Parathyroid adenoma (tissue), 2 donors: Measurements from ENCODE around the gene TRPV6.

Source experiments
- H2AFZ ChIP-seq: fragments of 300-600 bp; sonication (generic); one replicate; pipeline ENCODE4 v1.7.0; 2017; ENCODE audit warnings: antibody characterized with exemption, mild to moderate bottlenecking
- H3K27ac ChIP-seq: fragments of 300-600 bp; sonication (generic); one replicate; pipeline ENCODE4 v1.7.0; 2017
- H3K27me3 ChIP-seq: fragments of 300-600 bp; sonication (generic); one replicate; pipeline ENCODE4 v1.7.0; 2017; ENCODE audit warnings: low read length; ENCODE audit not compliant: control insufficient read depth, insufficient read depth
- H3K36me3 ChIP-seq: fragments of 300-600 bp; sonication (generic); one replicate; pipeline ENCODE4 v1.7.0; 2017; ENCODE audit warnings: low read length; ENCODE audit not compliant: control insufficient read depth, insufficient read depth
- H3K4me1 ChIP-seq: fragments of 300-600 bp; sonication (generic); one replicate; pipeline ENCODE4 v1.7.0; 2017; ENCODE audit warnings: control low read depth
- H3K4me2 ChIP-seq: fragments of 300-600 bp; sonication (generic); one replicate; pipeline ENCODE4 v1.7.0; 2017; ENCODE audit warnings: low read length
- H3K4me3 ChIP-seq: fragments of 300-600 bp; sonication (generic); one replicate; pipeline ENCODE4 v1.7.0; 2017; ENCODE audit warnings: low read depth, low read length
- H3K79me2 ChIP-seq: fragments of 300-600 bp; sonication (generic); one replicate; pipeline ENCODE4 v1.7.0; 2017; ENCODE audit warnings: control low read depth
- H3K9ac ChIP-seq: fragments of 300-600 bp; sonication (generic); one replicate; pipeline ENCODE4 v1.7.0; 2017; ENCODE audit warnings: mild to moderate bottlenecking
- H3K9me3 ChIP-seq: fragments of 300-600 bp; sonication (generic); one replicate; pipeline ENCODE4 v1.7.0; 2017; ENCODE audit warnings: low read length; ENCODE audit not compliant: control insufficient read depth
- TF ChIP-seq, protein P1 (sequence below): fragments of 300-600 bp; sonication (generic); IDR thresholded peaks from one replicate; pipeline ENCODE4 v1.7.0; 2017; ENCODE audit warnings: antibody characterized with exemption, mild to moderate bottlenecking
- donor health status: primary hyperparathyroidism.

Gene TRPV6

DNA sequence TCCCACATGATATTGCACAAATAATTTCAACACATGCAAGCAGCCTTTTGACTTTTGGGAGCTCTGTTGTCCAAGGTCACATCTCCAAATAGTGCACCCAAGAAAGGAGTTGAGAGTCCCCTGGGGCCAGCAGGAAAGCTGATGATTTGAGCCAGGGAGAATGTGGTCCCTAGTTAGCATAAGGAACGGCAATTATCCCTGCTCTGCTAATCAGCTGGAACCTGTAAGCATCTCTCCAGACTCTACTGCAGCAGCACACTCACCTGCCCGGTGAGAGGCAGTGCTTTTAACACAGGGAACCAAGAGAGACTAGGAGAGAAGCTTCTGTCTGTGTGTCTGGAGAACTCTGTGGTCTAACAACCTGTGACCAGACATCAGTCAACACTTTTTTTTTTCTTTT is 31.0 kb upstream of the TRPV6 start:
- no peaks in the 10 kb centered on the region for H3K4me1 ChIP-seq
- H3K36me3 ChIP-seq = no peaks in the 10 kb centered on the region
- TF ChIP-seq, protein P1, sequence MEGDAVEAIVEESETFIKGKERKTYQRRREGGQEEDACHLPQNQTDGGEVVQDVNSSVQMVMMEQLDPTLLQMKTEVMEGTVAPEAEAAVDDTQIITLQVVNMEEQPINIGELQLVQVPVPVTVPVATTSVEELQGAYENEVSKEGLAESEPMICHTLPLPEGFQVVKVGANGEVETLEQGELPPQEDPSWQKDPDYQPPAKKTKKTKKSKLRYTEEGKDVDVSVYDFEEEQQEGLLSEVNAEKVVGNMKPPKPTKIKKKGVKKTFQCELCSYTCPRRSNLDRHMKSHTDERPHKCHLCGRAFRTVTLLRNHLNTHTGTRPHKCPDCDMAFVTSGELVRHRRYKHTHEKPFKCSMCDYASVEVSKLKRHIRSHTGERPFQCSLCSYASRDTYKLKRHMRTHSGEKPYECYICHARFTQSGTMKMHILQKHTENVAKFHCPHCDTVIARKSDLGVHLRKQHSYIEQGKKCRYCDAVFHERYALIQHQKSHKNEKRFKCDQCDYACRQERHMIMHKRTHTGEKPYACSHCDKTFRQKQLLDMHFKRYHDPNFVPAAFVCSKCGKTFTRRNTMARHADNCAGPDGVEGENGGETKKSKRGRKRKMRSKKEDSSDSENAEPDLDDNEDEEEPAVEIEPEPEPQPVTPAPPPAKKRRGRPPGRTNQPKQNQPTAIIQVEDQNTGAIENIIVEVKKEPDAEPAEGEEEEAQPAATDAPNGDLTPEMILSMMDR = no peak
- no peak overlapping the region for H2AFZ ChIP-seq
- no peaks in the 10 kb centered on the region for H3K27me3 ChIP-seq
- no peak overlapping the region for H3K27ac ChIP-seq
- H3K79me2 ChIP-seq = no peaks in the 10 kb centered on the region
- no peak overlapping the region for H3K4me2 ChIP-seq
- no peaks in the 10 kb centered on the region for H3K9me3 ChIP-seq
- H3K9ac ChIP-seq = no peak overlapping the region
- no peak overlapping the region for H3K4me3 ChIP-seq

DNA sequence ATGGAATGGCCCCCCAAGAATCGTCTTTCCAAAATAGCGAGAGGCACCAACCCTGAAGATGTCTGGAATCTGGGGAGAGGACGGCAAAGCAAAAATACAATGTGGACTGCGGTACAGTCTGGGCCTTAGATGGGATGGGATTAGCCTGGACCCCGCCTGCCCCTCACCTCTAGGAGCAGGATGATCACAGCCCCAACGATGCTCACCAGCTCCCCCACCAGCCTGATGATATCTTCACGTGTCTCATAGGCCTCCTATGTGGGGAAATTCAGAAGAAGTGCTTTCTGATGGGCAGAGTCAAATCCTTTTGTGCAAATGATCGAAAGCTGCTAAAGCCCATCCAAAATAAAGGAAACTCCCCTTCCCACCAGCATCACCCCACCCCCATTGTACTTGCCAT is 29.8 kb upstream of the TRPV6 start:
- TF ChIP-seq, protein P1 = no peak
- no peaks in the 10 kb centered on the region for H3K79me2 ChIP-seq
- no peak overlapping the region for H2AFZ ChIP-seq
- H3K9me3 ChIP-seq = no peaks in the 10 kb centered on the region
- no peak overlapping the region for H3K9ac ChIP-seq
- no peak overlapping the region for H3K27ac ChIP-seq
- H3K27me3 ChIP-seq = no peaks in the 10 kb centered on the region
- no peak overlapping the region for H3K4me3 ChIP-seq
- no peak overlapping the region for H3K4me2 ChIP-seq
- H3K4me1 ChIP-seq = no peaks in the 10 kb centered on the region
- no peaks in the 10 kb centered on the region for H3K36me3 ChIP-seq

- Histone ChIP-seq H3K27ac (no peak overlapping the region), H3K4me1 (no peaks in the 10 kb centered on the region), H3K4me2 (no peak overlapping the region), H3K36me3 (no peaks in the 10 kb centered on the region), H3K9me3 (no peaks in the 10 kb centered on the region), H3K79me2 (no peaks in the 10 kb centered on the region), H3K27me3 (no peaks in the 10 kb centered on the region), H2AFZ (no peak overlapping the region), H3K4me3 (no peak overlapping the region), H3K9ac (no peak overlapping the region)
- TF ChIP-seq, protein P1 = no peak
Observed at GRCh38 chr7:142914121-142914520, 28.6 kb upstream of the TRPV6 start.

- TF ChIP-seq, protein P1 = no peak
- Histone ChIP-seq H3K4me3 (no peak overlapping the region), H3K4me2 (no peak overlapping the region), H3K9ac (no peak overlapping the region), H3K9me3 (no peaks in the 10 kb centered on the region), H2AFZ (no peak overlapping the region), H3K36me3 (no peaks in the 10 kb centered on the region), H3K27me3 (no peaks in the 10 kb centered on the region), H3K79me2 (no peaks in the 10 kb centered on the region), H3K27ac (no peak overlapping the region), H3K4me1 (no peaks in the 10 kb centered on the region)
Observed at GRCh38 chr7:142913566-142913965, 28.0 kb upstream of the TRPV6 start.

DNA sequence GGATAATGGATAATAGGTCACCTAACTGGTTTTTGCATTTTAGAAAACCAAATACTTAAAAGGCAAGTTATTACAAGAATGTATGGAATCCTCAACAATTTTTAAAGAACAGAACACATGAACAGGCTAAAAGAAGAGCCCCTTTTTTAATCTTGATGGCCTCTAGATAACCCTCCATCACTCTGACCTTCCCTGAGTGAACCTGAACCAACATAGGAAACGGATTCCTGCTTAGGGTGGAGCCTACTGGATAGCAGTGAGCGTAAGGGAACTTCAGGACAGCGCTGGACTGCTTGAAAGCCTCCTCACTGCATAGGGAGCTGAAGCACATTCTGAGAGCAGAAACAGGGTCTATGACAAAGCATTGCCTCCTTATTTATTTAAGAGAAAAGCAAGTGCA is 27.5 kb upstream of the TRPV6 start:
- no peaks in the 10 kb centered on the region for H3K9me3 ChIP-seq
- TF ChIP-seq, protein P1 = no peak
- no peak overlapping the region for H3K27ac ChIP-seq
- no peaks in the 10 kb centered on the region for H3K4me1 ChIP-seq
- H3K36me3 ChIP-seq = no peaks in the 10 kb centered on the region
- H3K4me2 ChIP-seq = no peak overlapping the region
- no peaks in the 10 kb centered on the region for H3K27me3 ChIP-seq
- H3K9ac ChIP-seq = no peak overlapping the region
- H3K79me2 ChIP-seq = no peaks in the 10 kb centered on the region
- no peak overlapping the region for H2AFZ ChIP-seq
- H3K4me3 ChIP-seq = no peak overlapping the region
